KOPT-K1 (cell line): ENCODE data around the gene ST6GALNAC5.

ENCODE experiments used
- H3K27ac ChIP-seq: fragments of 200-600 bp; sonication (generic); 2 replicates; pipeline ENCODE4 v1.5.1; 2016; ENCODE audit warnings: antibody characterized with exemption, mild to moderate bottlenecking, low read depth, low read length; ENCODE audit not compliant: poor library complexity, severe bottlenecking
- H3K36me3 ChIP-seq: fragments of 200-600 bp; sonication (generic); 2 replicates; pipeline ENCODE4 v1.5.1; 2017; ENCODE audit warnings: antibody characterized with exemption, mild to moderate bottlenecking, low read length, moderate library complexity; ENCODE audit not compliant: insufficient read depth
- H3K9me3 ChIP-seq: fragments of 200-600 bp; sonication (generic); 2 replicates; pipeline ENCODE4 v1.5.1; 2017; ENCODE audit warnings: antibody characterized with exemption, low read length, mild to moderate bottlenecking; ENCODE audit not compliant: insufficient read depth, poor library complexity, severe bottlenecking

The ST6GALNAC5 gene

DNA sequence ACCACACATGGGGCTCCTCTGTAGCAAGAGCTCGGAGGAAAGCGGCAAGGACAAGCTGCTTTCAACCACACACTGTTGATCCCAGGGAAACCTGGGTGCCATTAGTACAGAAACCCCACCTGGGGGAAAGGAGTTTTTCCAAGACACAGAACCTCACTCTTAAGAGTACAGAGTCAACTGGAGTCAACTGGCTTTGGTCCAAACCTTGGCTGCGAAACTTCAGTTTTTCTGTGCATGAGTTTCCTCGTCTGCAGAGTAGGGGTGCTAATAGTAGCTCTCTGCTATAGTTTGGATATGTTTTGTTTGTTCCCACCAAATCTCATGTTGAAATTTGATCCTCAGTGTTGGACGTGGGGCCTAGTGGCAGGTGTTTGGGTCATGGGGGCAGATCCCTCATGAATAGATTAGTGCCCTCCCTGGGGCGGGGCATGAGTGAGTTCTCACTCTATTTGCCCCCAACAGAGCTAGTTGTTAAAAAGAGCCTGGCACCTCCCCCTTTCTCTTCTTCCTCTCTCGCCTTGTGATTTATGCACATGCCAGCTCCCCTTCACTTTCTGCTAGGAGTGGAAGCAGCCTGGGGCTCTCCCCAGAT lies 190.8 kb downstream of the ST6GALNAC5 start:
- no peak overlapping the region for H3K27ac ChIP-seq
- no peaks in the 10 kb centered on the region for H3K9me3 ChIP-seq

DNA sequence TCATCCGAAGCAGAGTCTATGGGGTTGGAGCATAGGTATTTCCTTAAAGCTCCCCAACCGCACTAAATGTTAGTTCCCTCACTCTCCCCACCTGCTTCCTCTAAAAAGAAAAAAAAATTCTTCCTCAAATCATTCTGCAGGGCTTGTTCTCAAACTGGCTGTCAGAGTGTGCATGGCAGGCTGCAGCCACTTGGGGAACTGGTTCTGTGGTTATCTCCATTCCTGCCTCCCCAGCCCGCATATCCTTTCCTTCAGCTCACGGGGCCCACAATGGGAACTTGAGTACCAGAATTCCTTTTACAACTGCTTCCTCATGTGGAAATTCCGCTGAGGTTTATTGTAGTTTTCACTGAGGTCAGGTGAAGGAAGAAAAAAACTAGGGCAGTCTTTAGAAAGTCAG lies 192.7 kb downstream of the ST6GALNAC5 start:
- no peak overlapping the region for H3K27ac ChIP-seq
- no peaks in the 10 kb centered on the region for H3K36me3 ChIP-seq
- H3K9me3 ChIP-seq = no peaks in the 10 kb centered on the region

More for the DNA sequence above, 190.8 kb downstream of the ST6GALNAC5 start:
- H3K36me3 ChIP-seq = no peaks in the 10 kb centered on the region

DNA sequence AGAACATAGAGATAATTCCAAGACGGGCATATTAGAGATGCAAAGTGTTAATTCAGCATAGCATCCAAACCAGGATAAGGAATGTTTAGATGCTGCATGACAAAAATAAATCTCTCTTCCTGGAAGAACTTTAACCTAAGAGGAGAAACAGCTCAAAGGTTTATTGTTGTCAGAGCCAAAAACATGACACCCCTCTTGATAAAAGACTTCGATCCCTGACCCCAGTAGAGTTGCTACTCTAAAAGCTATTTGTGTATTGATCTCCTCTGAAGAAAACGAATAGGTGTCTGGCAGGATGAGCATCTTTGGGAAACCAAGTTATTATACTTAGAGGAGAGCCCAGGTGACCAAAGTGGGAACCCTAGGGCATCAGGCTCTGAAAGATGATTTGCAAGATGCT lies 193.9 kb downstream of the ST6GALNAC5 start:
- Histone ChIP-seq H3K9me3 (no peaks in the 10 kb centered on the region), H3K36me3 (no peaks in the 10 kb centered on the region)

GRCh38 chr1:77063118-77063517 lies 195.8 kb downstream of the ST6GALNAC5 start:
- no peaks in the 10 kb centered on the region for H3K36me3 ChIP-seq
- no peaks in the 10 kb centered on the region for H3K9me3 ChIP-seq

More for the DNA sequence above, 193.9 kb downstream of the ST6GALNAC5 start:
- no peak overlapping the region for H3K27ac ChIP-seq

DNA sequence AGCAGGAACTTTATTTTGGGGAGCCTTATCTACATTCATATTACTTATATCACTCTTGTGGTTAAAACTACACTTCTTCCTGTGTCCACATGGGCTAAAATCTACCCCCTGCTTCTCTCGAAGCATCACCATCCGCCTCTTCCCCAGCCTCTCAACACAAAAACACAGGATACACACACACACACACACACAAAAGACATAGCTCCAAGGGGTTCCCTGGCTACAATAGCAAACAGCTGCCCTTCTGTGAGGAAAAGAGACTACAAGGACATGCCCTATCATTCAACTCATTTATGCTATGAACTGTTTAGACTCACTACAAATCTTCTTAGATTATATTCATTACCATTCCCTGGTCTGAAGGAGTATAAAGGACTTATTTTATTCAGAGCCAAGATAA lies 197.0 kb downstream of the ST6GALNAC5 start:
- Histone ChIP-seq H3K36me3 (no peaks in the 10 kb centered on the region), H3K27ac (no peak overlapping the region), H3K9me3 (no peaks in the 10 kb centered on the region)

More at GRCh38 chr1:77063118-77063517, 195.8 kb downstream of the ST6GALNAC5 start:
- H3K27ac ChIP-seq = no peak overlapping the region

- Histone ChIP-seq H3K36me3 (no peaks in the 10 kb centered on the region), H3K27ac (no peak overlapping the region)
Observed at GRCh38 chr1:77065693-77066342, 198.5 kb downstream of the ST6GALNAC5 start.

GRCh38 chr1:77068013-77068412 lies 200.7 kb downstream of the ST6GALNAC5 start:
- H3K27ac ChIP-seq = no peak overlapping the region
- H3K36me3 ChIP-seq = no peaks in the 10 kb centered on the region

More at GRCh38 chr1:77065693-77066342, 198.5 kb downstream of the ST6GALNAC5 start:
- H3K9me3 ChIP-seq = no peaks in the 10 kb centered on the region

GRCh38 chr1:77076759-77077158 lies 209.5 kb downstream of the ST6GALNAC5 start:
- Histone ChIP-seq H3K9me3 (no peaks in the 10 kb centered on the region), H3K36me3 (no peaks in the 10 kb centered on the region), H3K27ac (no peak overlapping the region)

More at GRCh38 chr1:77068013-77068412, 200.7 kb downstream of the ST6GALNAC5 start:
- H3K9me3 ChIP-seq = no peaks in the 10 kb centered on the region

DNA sequence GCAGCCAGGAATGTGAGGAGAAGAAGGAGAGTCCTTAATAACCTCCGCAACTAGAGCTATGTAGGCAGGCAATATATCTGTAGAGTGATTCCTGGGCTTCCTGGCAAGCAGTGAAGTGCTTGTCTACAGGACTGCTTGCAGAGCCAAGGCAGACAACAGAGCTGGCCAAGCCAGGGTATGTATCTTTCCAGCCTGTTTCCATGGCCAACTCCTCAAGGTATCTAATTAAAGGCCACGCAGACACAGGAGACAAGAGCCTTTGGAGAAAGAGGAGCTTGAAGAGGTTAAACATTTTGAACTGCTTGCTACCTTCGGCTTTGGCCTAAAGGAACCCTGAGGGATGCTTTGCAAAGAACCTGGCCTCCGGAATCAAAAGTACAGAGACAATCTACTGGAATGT lies 214.6 kb downstream of the ST6GALNAC5 start:
- Histone ChIP-seq H3K36me3 (no peaks in the 10 kb centered on the region), H3K27ac (no peak overlapping the region), H3K9me3 (no peaks in the 10 kb centered on the region)

GRCh38 chr1:77084457-77084856 lies 217.2 kb downstream of the ST6GALNAC5 start:
- Histone ChIP-seq H3K36me3 (no peaks in the 10 kb centered on the region), H3K9me3 (no peaks in the 10 kb centered on the region), H3K27ac (no peak overlapping the region)

DNA sequence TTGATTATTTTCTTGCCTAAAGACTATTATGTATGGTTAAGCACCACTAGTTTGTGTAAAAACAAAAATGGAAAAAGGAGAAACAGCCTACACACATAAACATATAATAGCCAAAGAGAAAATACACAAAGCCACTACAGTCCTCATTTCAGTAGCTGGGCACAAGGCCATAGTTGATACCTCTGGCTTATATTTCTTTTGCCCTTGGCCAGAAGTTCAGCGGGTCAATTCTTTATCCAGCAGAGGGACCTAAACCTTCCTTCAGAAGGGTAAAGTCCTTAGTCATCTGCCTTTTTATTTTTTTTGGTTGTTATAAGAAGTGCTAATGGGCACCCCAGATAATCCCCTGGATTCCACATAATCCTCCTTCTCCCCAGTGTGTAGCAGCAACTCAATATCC lies 217.8 kb downstream of the ST6GALNAC5 start:
- Histone ChIP-seq H3K9me3 (no peaks in the 10 kb centered on the region), H3K27ac (no peak overlapping the region), H3K36me3 (no peaks in the 10 kb centered on the region)

GRCh38 chr1:77089756-77090155 lies 222.5 kb downstream of the ST6GALNAC5 start:
- Histone ChIP-seq H3K9me3 (no peaks in the 10 kb centered on the region), H3K36me3 (no peaks in the 10 kb centered on the region), H3K27ac (no peak overlapping the region)

DNA sequence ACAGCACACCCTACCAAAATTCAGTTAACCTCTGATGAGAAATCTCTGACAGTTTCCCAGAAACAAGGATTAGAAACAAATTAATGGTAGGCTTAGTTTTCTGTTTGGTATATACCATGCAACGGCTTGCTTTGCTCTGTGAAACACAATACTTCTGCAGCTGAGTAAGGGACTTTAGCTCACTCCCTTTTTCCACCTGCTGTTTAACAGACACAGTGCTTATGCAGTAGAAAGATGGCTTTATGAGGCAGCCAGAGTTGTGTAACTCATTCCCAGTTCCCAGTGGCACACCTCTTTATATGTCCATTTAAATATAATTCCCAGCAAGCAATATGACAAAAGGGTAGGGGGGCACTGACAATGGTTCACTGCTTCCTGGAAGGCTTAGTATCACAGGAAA lies 228.0 kb downstream of the ST6GALNAC5 start:
- Histone ChIP-seq H3K27ac (no peak overlapping the region), H3K9me3 (no peaks in the 10 kb centered on the region), H3K36me3 (no peaks in the 10 kb centered on the region)

DNA sequence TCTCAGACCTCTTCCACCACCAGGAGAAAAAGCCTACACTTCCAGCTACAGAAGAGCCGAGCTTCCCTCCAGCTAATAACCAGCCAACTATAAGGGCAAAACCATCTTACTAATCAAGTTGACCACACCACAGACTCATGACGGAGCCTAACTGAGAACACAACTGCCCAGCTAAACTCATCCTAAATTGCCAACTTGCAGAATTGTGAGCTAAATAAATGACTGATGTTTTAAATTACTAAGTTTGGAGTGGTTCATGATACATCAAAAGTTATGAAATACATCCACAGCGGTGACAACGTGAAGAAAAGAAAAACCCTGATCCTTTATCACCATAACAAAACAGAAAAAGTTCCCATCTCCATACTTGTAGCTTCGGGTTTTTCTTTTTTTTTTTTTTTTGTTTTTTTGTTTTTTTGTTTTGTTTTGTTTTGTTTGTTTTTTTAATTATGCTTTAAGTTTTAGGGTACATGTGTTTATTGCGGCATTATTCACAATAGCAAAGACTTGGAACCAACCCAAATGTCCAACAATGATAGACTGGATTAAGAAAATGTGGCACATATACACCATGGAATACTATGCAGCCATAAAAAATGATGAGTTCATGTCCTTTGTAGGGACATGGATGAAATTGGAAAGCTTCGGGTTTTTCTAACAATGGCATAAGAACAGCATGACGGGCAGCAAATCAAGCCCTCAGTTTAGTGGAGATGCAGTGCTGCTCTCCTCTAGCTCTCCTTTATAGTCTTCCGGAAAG lies 229.4 kb downstream of the ST6GALNAC5 start:
- no peaks in the 10 kb centered on the region for H3K9me3 ChIP-seq
- no peak overlapping the region for H3K27ac ChIP-seq
- no peaks in the 10 kb centered on the region for H3K36me3 ChIP-seq

DNA sequence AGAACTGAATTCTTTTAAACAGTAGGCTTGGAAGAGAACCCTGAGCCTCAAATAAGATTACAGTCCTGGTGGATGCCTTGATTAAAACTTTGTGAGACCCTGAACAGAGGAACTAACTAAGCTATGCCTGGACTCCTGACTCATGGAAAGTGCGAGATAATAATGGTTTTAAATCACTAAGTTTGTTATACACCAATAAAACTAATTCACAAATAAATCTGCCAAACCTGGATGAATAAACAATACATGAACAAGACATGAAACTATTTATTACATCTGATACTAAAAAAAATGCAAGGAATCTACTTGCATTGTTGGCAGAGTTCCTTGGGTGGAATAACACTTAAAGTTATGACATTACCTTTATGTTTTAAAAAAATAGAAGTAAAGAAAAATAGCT lies 233.6 kb downstream of the ST6GALNAC5 start:
- Histone ChIP-seq H3K27ac (no peak overlapping the region), H3K36me3 (no peaks in the 10 kb centered on the region), H3K9me3 (no peaks in the 10 kb centered on the region)
